GM06990 (cell line): Measurements from ENCODE around the gene PIGS.
A peak's percentile ranks its signal among the peaks of the same experiment; 100 is the strongest.

Experiments used
- DNase-seq: peaks from one replicate; pipeline ENCODE4 v3.0.0-alpha.2; 2011; ENCODE audit not compliant: insufficient read length; ENCODE audit errors: extremely low read depth
- H3K27me3 ChIP-seq: replicated peaks from 2 replicates; pipeline ENCODE4 v1.6.0; 2011; ENCODE audit warnings: low read length; ENCODE audit not compliant: control insufficient read depth, insufficient read depth
- H3K36me3 ChIP-seq: 2 replicates; pipeline ENCODE4 v1.5.1; 2011; ENCODE audit warnings: low read length; ENCODE audit not compliant: control insufficient read depth, insufficient read depth
- H3K4me3 ChIP-seq: replicated peaks from 2 replicates; pipeline ENCODE4 v1.5.1; 2011; ENCODE audit warnings: low read depth, mild to moderate bottlenecking, control low read depth, low read length
- TF ChIP-seq, protein P1 (sequence below): IDR thresholded peaks from 2 replicates; pipeline ENCODE4 v1.5.1; 2011; ENCODE audit warnings: low read length, control low read depth, mild to moderate bottlenecking, inconsistent platforms; ENCODE audit not compliant: insufficient read depth, poor library complexity, severe bottlenecking

The PIGS gene

DNA sequence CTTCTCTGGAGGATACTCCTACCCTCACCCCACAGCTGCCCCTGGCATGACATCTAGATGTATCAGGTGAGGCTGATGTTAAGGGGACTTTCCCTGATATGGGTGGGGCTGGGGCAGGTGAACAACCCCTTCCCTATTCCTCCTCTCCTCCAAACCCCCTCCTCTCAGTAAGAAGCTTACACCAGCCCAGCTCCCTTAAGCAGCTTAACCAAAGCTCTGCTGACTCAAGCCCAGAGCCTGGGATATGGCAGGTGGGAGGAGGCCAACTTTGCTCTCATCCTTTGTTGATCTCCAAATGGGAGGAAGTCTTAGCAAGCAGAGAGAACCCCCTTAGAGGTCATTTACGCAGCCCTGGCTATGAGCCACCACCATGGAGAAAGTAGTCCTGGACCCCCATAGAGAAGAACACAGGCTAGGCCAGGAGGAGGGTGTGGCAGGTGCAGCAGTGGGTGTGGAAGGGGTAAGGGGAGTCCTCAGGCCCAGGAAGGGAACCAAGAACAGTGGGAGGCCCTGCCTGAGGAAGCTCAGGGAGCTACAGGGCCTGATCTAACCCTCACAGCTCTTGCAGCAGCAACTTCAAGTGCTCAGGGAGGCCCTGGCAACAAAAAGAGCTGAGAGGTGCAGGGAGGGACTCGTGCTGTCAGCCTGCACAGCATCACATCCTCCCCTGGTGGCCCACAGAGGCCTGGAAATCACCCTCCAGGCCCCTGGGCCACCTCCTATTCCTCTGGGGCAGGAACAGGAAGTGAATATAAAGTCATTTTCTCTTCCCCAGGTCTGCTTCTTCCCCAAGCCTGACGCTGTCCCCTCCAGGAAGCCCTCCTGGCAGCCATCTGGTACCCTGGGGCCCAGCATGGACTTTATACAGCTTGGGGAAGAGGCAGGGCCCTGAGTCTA is 21.8 kb downstream of the PIGS start:
- Histone ChIP-seq H3K36me3 (peaks cover 28% of the 10 kb centered on the region), H3K4me3 (peak overlapping the region; percentile 81), H3K27me3 (no peaks in the 10 kb centered on the region)
- TF ChIP-seq, protein P1, sequence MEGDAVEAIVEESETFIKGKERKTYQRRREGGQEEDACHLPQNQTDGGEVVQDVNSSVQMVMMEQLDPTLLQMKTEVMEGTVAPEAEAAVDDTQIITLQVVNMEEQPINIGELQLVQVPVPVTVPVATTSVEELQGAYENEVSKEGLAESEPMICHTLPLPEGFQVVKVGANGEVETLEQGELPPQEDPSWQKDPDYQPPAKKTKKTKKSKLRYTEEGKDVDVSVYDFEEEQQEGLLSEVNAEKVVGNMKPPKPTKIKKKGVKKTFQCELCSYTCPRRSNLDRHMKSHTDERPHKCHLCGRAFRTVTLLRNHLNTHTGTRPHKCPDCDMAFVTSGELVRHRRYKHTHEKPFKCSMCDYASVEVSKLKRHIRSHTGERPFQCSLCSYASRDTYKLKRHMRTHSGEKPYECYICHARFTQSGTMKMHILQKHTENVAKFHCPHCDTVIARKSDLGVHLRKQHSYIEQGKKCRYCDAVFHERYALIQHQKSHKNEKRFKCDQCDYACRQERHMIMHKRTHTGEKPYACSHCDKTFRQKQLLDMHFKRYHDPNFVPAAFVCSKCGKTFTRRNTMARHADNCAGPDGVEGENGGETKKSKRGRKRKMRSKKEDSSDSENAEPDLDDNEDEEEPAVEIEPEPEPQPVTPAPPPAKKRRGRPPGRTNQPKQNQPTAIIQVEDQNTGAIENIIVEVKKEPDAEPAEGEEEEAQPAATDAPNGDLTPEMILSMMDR, result no peak
- DNase-seq, result peak; percentile 71

DNA sequence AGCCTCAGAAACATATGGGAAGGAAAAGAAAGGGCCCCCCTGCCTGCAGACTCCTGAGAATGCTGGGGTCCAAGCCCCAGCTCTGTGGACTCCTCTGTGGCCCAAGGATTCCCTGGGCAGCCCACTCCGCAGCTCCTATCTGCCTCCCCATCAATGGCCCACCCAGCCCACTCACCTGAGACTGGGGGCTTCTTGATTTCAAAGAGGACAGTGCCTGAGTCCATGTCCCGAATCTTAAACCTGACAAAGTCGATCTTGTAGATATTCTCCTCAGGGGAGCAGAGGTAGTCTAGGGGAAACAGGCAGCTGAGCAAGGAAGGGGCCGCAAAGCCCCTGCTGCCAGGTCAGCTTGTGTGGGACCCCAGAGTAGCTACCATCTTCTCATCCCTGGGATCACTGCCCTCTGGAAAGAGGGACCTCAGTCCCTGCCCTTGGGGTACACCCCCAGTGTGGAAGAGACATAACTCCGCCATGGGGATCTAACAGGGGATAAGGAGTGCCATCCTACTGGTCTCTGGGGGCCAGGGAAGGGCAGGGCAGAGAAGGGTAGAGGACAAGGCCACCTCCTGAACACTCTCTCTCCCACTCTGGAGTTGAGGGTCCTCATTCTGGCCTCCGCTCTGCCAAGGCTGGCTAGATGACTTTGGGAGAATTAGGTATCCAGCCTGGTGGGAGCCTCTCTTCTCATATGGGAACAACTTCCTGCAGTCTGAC is 22.8 kb downstream of the PIGS start:
- peaks cover 21% of the 10 kb centered on the region for H3K36me3 ChIP-seq

DNA sequence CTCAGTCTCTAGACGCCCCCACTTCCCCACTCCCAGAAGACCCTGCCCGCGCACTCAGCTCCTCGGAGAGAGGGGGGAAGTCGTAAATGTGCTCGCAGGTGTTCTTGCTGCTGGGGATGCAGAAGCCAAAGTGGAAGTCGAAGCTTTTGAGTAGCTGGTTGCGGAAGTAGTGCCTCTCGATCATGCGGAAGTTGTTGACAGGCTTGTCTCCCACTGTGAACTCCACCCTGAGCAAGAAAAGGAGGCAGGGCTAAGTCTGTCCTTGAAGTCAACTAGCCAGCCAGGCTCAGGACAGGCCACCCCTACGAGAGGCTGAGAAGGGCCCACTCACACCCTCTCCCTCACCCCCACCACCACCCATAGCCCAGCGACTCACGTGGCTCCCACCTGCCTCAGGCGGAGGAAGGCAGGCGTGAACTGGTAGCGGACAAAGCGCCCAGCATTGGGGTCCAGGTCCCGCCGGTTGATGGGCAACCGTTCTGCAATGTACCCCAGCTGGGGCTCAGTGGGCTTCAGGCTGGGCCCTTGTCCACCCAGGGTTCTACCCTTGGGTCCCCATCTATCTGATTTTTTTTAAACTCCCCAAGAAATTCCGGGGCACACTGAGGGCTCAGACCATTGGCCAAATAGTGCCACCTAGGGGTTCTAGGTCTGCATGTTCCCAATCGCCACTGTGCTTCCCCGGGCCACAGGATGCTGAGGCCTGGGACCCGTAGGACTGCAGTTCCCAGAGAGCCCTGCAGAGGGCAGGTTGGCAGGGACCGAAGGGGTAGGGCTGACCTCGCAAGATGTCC is 23.5 kb downstream of the PIGS start:
- H3K4me3 ChIP-seq, result no peak overlapping the region

More for the DNA sequence above, 22.8 kb downstream of the PIGS start:
- TF ChIP-seq, protein P1, result no peak
- H3K4me3 ChIP-seq, result no peak overlapping the region
- no peak for DNase-seq
- H3K27me3 ChIP-seq, result no peaks in the 10 kb centered on the region

DNA sequence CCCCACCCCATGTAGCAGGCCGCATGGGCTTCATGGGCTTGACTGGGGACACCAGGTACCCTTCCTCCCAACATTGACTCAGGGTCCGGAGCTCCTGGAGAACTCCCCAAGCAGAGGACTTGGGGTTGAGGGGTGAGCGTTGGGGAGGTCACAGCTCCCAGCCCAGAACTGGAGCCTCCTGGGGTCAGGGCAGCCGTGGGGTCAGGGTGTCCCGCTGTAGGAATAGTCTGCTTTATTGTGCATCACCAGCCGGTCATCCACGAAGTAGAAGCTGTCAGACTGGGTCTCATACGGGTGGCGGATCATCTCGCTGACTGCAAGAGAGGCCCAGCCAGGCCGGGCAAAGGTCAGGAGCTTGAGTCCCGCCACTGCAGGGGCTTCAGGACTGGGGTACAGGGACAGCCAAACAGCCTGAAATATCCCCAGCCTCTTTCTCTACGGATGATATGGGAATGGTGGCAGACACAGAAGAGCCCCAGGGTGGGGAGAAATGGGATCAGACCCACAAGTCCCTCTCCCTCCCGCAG is 24.2 kb downstream of the PIGS start:
- TF ChIP-seq, protein P1, result no peak
- H3K36me3 ChIP-seq, result peaks cover 17% of the 10 kb centered on the region
- no peak overlapping the region for H3K4me3 ChIP-seq
- DNase-seq, result no peak
- H3K27me3 ChIP-seq, result no peaks in the 10 kb centered on the region

More for the DNA sequence above, 23.5 kb downstream of the PIGS start:
- TF ChIP-seq, protein P1, result peak; percentile 98
- no peaks in the 10 kb centered on the region for H3K27me3 ChIP-seq
- peak; percentile 82 for DNase-seq
- peaks cover 17% of the 10 kb centered on the region for H3K36me3 ChIP-seq

DNA sequence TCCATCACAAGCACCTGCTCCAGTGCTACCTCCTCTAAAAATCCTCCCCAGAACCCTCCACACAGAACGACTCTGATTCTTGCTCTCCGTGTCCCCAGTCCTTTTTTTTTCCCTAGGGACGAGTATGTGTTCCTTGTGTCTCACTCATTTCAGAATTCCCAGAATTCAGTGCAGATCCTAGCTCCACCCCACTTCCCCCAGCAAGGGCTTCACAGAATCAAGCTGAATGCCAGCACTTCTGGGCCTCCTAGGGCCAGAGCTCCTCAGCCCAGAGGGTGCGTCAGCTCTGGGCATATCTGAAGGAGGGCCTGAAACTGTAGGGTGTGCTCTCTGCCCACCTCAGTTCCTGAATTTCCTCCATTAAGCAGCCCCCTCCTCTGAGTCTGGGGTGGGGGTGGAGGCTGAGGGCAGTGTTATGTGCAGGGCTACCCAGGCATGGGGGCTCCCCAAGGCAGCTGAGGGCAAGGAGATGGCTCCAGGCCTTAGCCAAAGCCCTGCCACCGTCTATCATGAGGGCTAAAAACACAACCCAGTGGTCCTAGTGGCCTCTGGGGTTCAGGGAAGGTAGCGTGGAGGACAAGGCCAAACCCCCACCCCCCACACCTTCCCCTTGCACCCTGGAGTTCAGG is 25.4 kb downstream of the PIGS start:
- DNase-seq, result no peak
- TF ChIP-seq, protein P1, result no peak

More for the DNA sequence above, 25.4 kb downstream of the PIGS start:
- peaks cover 17% of the 10 kb centered on the region for H3K36me3 ChIP-seq
- H3K4me3 ChIP-seq, result no peak overlapping the region
- no peaks in the 10 kb centered on the region for H3K27me3 ChIP-seq
